Measurements from ENCODE around the gene TMEM40. TPM values are rescaled to one million over a fixed set of nuclear protein-coding genes. Genes with fewer than 3 reads are reported as not detected.

TMEM40 gene
- total RNA-seq, 1 donor from 2014 or later = 2.4 TPM

DNA sequence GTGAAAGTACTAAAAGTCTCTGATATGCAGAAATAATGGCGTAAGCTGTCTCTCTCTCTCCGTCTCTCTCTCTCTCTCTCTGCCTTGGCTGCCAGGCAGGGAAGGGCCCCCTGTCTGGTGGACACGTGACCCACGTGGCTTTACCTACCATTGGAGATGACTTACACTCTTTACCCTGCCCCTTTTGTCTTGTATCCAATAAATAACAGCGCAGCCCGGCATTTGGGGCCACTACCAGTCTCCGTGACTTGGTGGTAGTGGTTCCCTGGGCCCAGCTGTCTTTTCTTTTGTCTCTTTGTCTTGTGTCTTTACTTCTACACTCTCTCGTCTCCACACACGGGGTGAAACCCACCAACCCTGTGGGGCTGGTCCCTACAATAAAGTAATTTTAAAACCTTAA is 12.2 kb upstream of the TMEM40 start:
- Mint-ChIP-seq H3K27ac (ENCODE audit: unreplicated experiment) (no peak overlapping the region), H3K4me1 (ENCODE audit: unreplicated experiment) (peaks cover 3% of the 10 kb centered on the region), H3K27me3 (ENCODE audit: unreplicated experiment) (no peaks in the 10 kb centered on the region), H3K4me3 (ENCODE audit: unreplicated experiment) (no peak overlapping the region), H3K9me3 (ENCODE audit: unreplicated experiment) (no peaks in the 10 kb centered on the region), H3K36me3 (ENCODE audit: unreplicated experiment) (no peaks in the 10 kb centered on the region)
- DNase-seq (ENCODE audit: extremely low spot score, unreplicated experiment) = no peak
- TF ChIP-seq, protein P1, sequence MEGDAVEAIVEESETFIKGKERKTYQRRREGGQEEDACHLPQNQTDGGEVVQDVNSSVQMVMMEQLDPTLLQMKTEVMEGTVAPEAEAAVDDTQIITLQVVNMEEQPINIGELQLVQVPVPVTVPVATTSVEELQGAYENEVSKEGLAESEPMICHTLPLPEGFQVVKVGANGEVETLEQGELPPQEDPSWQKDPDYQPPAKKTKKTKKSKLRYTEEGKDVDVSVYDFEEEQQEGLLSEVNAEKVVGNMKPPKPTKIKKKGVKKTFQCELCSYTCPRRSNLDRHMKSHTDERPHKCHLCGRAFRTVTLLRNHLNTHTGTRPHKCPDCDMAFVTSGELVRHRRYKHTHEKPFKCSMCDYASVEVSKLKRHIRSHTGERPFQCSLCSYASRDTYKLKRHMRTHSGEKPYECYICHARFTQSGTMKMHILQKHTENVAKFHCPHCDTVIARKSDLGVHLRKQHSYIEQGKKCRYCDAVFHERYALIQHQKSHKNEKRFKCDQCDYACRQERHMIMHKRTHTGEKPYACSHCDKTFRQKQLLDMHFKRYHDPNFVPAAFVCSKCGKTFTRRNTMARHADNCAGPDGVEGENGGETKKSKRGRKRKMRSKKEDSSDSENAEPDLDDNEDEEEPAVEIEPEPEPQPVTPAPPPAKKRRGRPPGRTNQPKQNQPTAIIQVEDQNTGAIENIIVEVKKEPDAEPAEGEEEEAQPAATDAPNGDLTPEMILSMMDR (IDR thresholded peaks at IDR 0.05) = no peak

DNA sequence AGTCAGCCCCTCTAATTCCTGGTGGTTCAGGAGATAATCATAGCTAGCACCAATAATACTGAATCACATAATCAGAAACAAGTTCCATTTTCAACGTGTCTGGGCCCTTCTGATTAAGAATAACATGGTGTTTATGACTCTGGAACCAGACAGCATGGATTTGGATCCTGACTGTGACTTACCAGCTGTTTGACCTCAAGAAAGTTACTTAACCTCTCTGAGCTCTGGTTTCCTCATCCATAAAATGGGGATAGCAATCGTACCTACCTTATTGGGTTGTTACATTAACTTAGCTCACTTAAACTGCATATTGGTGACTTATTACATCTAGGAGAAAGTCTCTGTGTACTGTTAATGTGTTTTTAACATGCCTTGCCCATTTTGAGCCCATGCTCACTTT is 10.7 kb upstream of the TMEM40 start:
- no peak overlapping the region for H3K27ac Mint-ChIP-seq (ENCODE audit: unreplicated experiment)
- no peak overlapping the region for H3K4me3 Mint-ChIP-seq (ENCODE audit: unreplicated experiment)
- peaks cover 6% of the 10 kb centered on the region for H3K4me1 Mint-ChIP-seq (ENCODE audit: unreplicated experiment)
- TF ChIP-seq, protein P1 (IDR thresholded peaks at IDR 0.05) = no peak
- H3K27me3 Mint-ChIP-seq (ENCODE audit: unreplicated experiment) = no peaks in the 10 kb centered on the region
- no peak for DNase-seq (ENCODE audit: extremely low spot score, unreplicated experiment)
- H3K9me3 Mint-ChIP-seq (ENCODE audit: unreplicated experiment) = no peaks in the 10 kb centered on the region
- H3K36me3 Mint-ChIP-seq (ENCODE audit: unreplicated experiment) = no peaks in the 10 kb centered on the region

DNA sequence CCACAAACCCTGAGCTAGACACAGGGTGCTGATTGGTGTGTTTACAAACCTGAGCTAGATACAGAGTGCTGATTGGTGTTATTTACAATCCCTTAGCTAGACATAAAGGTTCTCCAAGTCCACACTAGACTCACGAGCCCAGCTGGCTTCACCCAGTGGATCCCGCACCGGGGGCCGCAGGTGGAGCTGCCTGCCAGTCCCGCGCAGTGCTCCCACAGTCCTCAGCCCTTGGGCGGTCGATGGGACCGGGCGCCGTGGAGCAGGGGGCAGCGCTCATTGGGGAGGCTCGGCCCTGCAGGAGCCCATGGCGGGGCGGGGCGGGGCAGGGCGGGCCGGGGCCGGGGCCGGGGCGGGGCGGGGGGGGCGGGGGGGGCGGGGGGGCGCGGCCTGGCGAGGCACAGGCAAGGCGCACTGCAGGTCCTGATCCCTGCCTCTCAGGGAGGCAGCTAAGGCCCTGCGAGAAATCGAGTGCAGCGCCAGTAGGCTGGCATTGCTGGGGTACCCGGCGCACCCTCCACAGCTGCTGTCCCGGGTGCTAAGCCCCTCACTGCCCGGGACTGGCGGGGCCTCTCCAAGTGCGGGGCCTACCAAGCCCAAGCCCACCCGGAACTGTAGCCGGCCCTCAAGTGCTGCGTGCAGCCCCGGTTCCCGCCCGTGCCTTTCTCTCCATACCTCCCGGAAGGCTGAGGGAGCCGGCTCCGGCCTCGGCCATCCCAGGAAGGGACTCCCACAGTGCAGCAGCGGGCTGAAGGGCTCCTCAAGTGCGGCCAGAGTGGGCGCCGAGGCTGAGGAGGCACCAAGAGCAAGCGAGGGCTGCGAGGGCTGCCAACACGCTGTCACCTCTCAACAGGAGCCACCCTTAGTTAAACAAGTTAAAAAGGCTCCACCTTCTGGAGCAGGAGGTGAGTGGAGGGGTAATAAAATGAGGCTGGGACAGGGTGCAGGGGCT is 9.8 kb upstream of the TMEM40 start:
- Mint-ChIP-seq H3K9me3 (ENCODE audit: unreplicated experiment) (no peaks in the 10 kb centered on the region), H3K36me3 (ENCODE audit: unreplicated experiment) (no peaks in the 10 kb centered on the region), H3K4me3 (ENCODE audit: unreplicated experiment) (no peak overlapping the region), H3K27ac (ENCODE audit: unreplicated experiment) (no peak overlapping the region), H3K27me3 (ENCODE audit: unreplicated experiment) (no peaks in the 10 kb centered on the region), H3K4me1 (ENCODE audit: unreplicated experiment) (peaks cover 6% of the 10 kb centered on the region)
- TF ChIP-seq, protein P1 (IDR thresholded peaks at IDR 0.05) = no peak
- DNase-seq (ENCODE audit: extremely low spot score, unreplicated experiment) = no peak

DNA sequence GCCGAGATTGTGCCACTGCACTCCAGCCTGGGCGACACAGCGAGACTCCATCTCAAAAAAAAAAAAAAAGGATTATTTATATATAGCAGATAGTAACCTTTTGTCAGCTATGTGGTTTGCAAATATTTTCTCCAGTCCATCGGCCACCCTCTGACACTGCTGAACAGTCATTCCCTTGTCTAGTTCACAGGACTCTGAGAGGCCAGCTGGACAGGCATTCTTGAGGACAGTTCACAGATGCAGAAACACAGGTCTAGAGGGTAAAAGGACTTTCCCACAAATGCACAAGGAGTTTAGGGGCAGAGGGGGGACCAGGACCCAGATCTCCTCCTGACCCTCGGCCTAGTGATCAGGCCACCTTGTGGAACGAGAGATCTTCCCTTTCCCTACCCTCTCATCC is 7.5 kb upstream of the TMEM40 start:
- TF ChIP-seq, protein P1 (IDR thresholded peaks at IDR 0.05) = no peak
- Mint-ChIP-seq H3K9me3 (ENCODE audit: unreplicated experiment) (no peaks in the 10 kb centered on the region), H3K27me3 (ENCODE audit: unreplicated experiment) (no peaks in the 10 kb centered on the region), H3K27ac (ENCODE audit: unreplicated experiment) (no peak overlapping the region), H3K4me3 (ENCODE audit: unreplicated experiment) (no peak overlapping the region), H3K36me3 (ENCODE audit: unreplicated experiment) (no peaks in the 10 kb centered on the region), H3K4me1 (ENCODE audit: unreplicated experiment) (peaks cover 17% of the 10 kb centered on the region)
- DNase-seq (ENCODE audit: extremely low spot score, unreplicated experiment) = no peak

DNA sequence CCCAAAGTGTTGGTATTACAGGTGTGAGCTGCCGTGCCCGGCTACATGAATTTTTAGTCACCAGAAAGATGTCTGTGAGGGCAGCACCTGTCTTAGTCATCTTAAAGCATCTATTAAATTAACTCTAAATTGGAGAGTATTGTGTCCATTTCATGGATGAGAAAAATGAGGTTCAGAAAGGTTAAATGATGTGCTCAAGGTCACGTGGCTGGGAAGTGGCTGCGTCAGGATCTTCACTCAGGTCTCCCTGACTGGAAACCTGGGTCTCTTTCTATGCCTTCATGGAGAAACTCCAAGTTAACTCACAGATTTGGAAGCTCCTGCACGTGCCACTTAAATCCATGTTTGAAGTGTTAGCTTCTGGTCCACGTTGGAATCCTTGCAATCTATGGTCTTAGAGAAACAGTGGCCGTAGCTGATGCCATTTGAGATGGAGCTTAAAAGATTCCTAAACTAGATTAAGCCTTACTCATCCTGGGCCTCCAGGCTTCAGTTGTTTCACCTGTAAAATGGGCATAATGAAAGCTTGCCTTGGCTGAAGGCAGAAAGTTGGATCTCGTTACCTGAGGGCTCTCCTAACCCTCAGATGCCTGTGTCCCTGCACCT is 5.2 kb upstream of the TMEM40 start:
- no peaks in the 10 kb centered on the region for H3K27me3 Mint-ChIP-seq (ENCODE audit: unreplicated experiment)
- no peak overlapping the region for H3K27ac Mint-ChIP-seq (ENCODE audit: unreplicated experiment)
- no peak overlapping the region for H3K4me3 Mint-ChIP-seq (ENCODE audit: unreplicated experiment)
- TF ChIP-seq, protein P1 (IDR thresholded peaks at IDR 0.05) = no peak
- DNase-seq (ENCODE audit: extremely low spot score, unreplicated experiment) = no peak
- H3K36me3 Mint-ChIP-seq (ENCODE audit: unreplicated experiment) = no peaks in the 10 kb centered on the region
- H3K9me3 Mint-ChIP-seq (ENCODE audit: unreplicated experiment) = no peaks in the 10 kb centered on the region
- peaks cover 31% of the 10 kb centered on the region for H3K4me1 Mint-ChIP-seq (ENCODE audit: unreplicated experiment)

All from osteocyte (in vitro differentiated cells).